T-cell (primary cell): ENCODE data around the gene DLG5. TPM values are rescaled to one million over a fixed set of nuclear protein-coding genes. Genes with fewer than 3 reads are reported as not detected.

ENCODE experiments used
- ATAC-seq, 4 experiments: fragments of 200-7000 bp in 3 of 4; fragments of 150-1000 bp in 1 of 4; cut with Tn5 transposase; replicated peaks in 1 of 4; 1 replicate in 3 of 4; 2 replicates in 1 of 4; pipeline ENCODE4 v1.10.0; 2021; ENCODE audit warnings: moderate library complexity in 3 of 4, mild to moderate bottlenecking in 2 of 4, moderate number of reproducible peaks in 1 of 4
- CTCF ChIA-PET, 2 donors: fragments of 300-600 bp; sonication (Branson Sonifier 250); formaldehyde crosslinking; loops; one replicate each; lab custom pipeline; 2022; ENCODE audit warnings: antibody characterized with exemption in 2 of 2; lab: Charles Lee
- POLR2A ChIA-PET, 2 donors: fragments of 300-600 bp; sonication (Branson Sonifier 250); formaldehyde crosslinking; loops; one replicate each; lab custom pipeline; 2022; ENCODE audit warnings: antibody characterized with exemption in 2 of 2; lab: Charles Lee
- DNase-seq, 35 experiments: peaks; one replicate each; pipeline versions ENCODE4 v3.0.0 to v3.0.0-alpha.2; 2013 to 2023
- H3K27ac ChIP-seq: one replicate; pipeline ENCODE4 v1.5.1; 2013; ENCODE audit warnings: low read length
- H3K27me3 ChIP-seq, 2 experiments: replicated peaks in 1 of 2; 1 replicate in 1 of 2; 2 replicates in 1 of 2; pipeline versions ENCODE4 v1.6.1 to v1.7.0; 2013; ENCODE audit warnings: low read length in 1 of 2, mixed read lengths in 1 of 2; ENCODE audit not compliant: control insufficient read depth in 2 of 2, insufficient read depth in 2 of 2; ENCODE audit errors: extremely low read depth in 1 of 2
- H3K36me3 ChIP-seq, 2 donors: 1 replicate in 1 of 2; 2 replicates in 1 of 2; pipeline versions ENCODE4 v1.6.1 to v1.7.0; 2013; ENCODE audit warnings: low read length in 1 of 2; ENCODE audit not compliant: control insufficient read depth in 2 of 2, insufficient read depth in 1 of 2; ENCODE audit errors: extremely low read depth in 1 of 2
- H3K4me1 ChIP-seq, 2 experiments: 1 replicate in 1 of 2; 2 replicates in 1 of 2; pipeline versions ENCODE4 v1.6.1 to v1.7.0; 2013; ENCODE audit warnings: low read length in 2 of 2, mixed read lengths in 1 of 2; ENCODE audit not compliant: insufficient read depth in 2 of 2, control insufficient read depth in 1 of 2; ENCODE audit errors: extremely low read depth in 1 of 2
- H3K4me3 ChIP-seq, 2 donors: 1 replicate in 1 of 2; 2 replicates in 1 of 2; pipeline versions ENCODE4 v1.5.1 to v1.7.0; 2013; ENCODE audit warnings: mild to moderate bottlenecking in 2 of 2, low read length in 1 of 2, moderate library complexity in 1 of 2; ENCODE audit not compliant: control insufficient read depth in 1 of 2; ENCODE audit errors: extremely low read depth in 1 of 2
- H3K9me3 ChIP-seq: 2 replicates; pipeline ENCODE4 v1.7.0; 2013
- H3K27ac Mint-ChIP-seq, 2 donors: one replicate each; pipeline ENCODE4 v1.8.0; 2020 to 2021; ENCODE audit warnings: mild to moderate bottlenecking in 2 of 2, mixed read lengths in 2 of 2
- H3K27me3 Mint-ChIP-seq, 2 donors: one replicate each; pipeline ENCODE4 v1.8.0; 2021 to 2022; ENCODE audit warnings: mixed read lengths in 2 of 2
- H3K36me3 Mint-ChIP-seq: one replicate; pipeline ENCODE4 v1.8.0; 2021; ENCODE audit warnings: mixed read lengths
- H3K4me1 Mint-ChIP-seq, 3 donors: one replicate each; pipeline ENCODE4 v1.8.0; 2020 to 2022; ENCODE audit warnings: mixed read lengths in 3 of 3, mild to moderate bottlenecking in 1 of 3
- H3K4me3 Mint-ChIP-seq, 3 donors: one replicate each; pipeline ENCODE4 v1.8.0; 2020 to 2022; ENCODE audit warnings: mild to moderate bottlenecking in 3 of 3, mixed read lengths in 3 of 3, moderate library complexity in 3 of 3
- H3K9me3 Mint-ChIP-seq, 3 donors: one replicate each; pipeline ENCODE4 v1.8.0; 2020 to 2022; ENCODE audit warnings: mixed read lengths in 3 of 3
- WGBS: methylation state at CpG from one replicate; pipeline ENCODE4 v1.1.5; 2013; ENCODE audit warnings: missing lambda C conversion rate; ENCODE audit not compliant: insufficient coverage; 5-methylcytosine and 5-hydroxymethylcytosine counted together
- total RNA-seq, 35 experiments: library from RNA in 6 of 35; stranded (reverse) in 6 of 35; fragments of 120-200 nt in 1 of 35; gene quantifications; one replicate each; pipeline versions ENCODE4 v1.2.1 to v1.2.4 and lab custom pipeline; 2013 to 2026

The DLG5 gene
- total RNA-seq, 5 donors from 2014 or later (not counting 1 experiment from before 2014, with no cell fraction given): 1.3 to 12.8 (median 3.5) TPM

DNA sequence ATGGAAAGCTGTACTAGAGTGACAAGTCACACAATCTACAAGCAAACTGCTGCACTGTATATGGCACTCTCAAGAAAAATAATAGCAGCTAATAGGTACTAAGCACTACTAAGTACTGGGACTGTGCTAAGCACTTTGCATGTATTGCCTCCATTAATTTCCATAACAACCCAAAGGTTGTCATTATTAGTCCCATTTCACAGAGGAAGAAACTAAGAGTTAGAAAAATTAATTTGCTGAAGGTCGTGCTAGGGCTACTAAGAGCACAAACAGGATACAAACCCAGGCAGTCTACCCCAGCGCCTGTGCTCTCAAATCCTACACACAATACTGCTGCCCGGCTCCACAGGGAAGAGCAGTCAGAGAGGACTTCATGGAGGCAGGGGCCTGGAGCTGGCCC, 51.7 kb downstream of the DLG5 start:
- Histone ChIP-seq H3K27ac (no peak overlapping the region), H3K27me3 (no peaks in the 10 kb centered on the region), H3K4me1 (peaks cover 5 to 45% of the 10 kb centered on the region in 2 experiments), H3K9me3 (no peaks in the 10 kb centered on the region), H3K4me3 (no peak overlapping the region), H3K36me3 (no peaks in the 10 kb centered on the region)
- ChIA-PET CTCF (interaction anchor here in 1 of 2 donors (0.6 kb wide), 1 partner anchor 38 kb away, joined by 11 read pairs; no protein-coding TSS in a partner anchor), POLR2A (no interaction called here)
- no peak overlapping the region for H3K27ac Mint-ChIP-seq
- no peaks in the 10 kb centered on the region for H3K36me3 Mint-ChIP-seq
- peaks cover 5 to 6% of the 10 kb centered on the region in 2 donors for H3K27me3 Mint-ChIP-seq
- H3K9me3 Mint-ChIP-seq: no peaks in the 10 kb centered on the region
- DNase-seq (no peak), ATAC-seq (no peak)
- WGBS: no CpG with 5 or more reads among the region's 3 CpGs
- no peak overlapping the region for H3K4me3 Mint-ChIP-seq
- peaks cover 15 to 31% (median 28%) of the 10 kb centered on the region in 3 donors for H3K4me1 Mint-ChIP-seq

- Mint-ChIP-seq H3K36me3 (no peaks in the 10 kb centered on the region), H3K27ac (peak overlapping the region; percentile 67 to 68), H3K27me3 (peaks cover 3 to 6% of the 10 kb centered on the region in 2 donors), H3K4me1 (peaks cover 15 to 31% (median 28%) of the 10 kb centered on the region in 3 donors), H3K4me3 (no peak overlapping the region), H3K9me3 (no peaks in the 10 kb centered on the region)
- peak overlapping the region; percentile 47 for H3K27ac ChIP-seq
- no peak overlapping the region for H3K4me3 ChIP-seq
- ChIA-PET POLR2A (interaction anchor here in 1 of 2 donors (0.6 kb wide), 1 partner anchor 132 kb away, joined by 5 read pairs; no protein-coding TSS in a partner anchor), CTCF (interaction anchor here in 1 of 2 donors (1.2 kb wide), 1 partner anchor 17 kb away, joined by 4 read pairs; no protein-coding TSS in a partner anchor)
- no peaks in the 10 kb centered on the region for H3K9me3 ChIP-seq
- 20% methylated on average over 14 of the region's 15 CpGs for WGBS
- H3K36me3 ChIP-seq: no peaks in the 10 kb centered on the region
- peak; percentile 45 to 81 (median 68) for ATAC-seq
- H3K4me1 ChIP-seq: peaks cover 5 to 41% of the 10 kb centered on the region in 2 experiments
- peak in 29 of 35 experiments; percentile 4 to 50 (median 22) for DNase-seq
- no peaks in the 10 kb centered on the region for H3K27me3 ChIP-seq
These were observed 52.8 kb downstream of the DLG5 start for GRCh38 chr10:77873536-77874380.

DNA sequence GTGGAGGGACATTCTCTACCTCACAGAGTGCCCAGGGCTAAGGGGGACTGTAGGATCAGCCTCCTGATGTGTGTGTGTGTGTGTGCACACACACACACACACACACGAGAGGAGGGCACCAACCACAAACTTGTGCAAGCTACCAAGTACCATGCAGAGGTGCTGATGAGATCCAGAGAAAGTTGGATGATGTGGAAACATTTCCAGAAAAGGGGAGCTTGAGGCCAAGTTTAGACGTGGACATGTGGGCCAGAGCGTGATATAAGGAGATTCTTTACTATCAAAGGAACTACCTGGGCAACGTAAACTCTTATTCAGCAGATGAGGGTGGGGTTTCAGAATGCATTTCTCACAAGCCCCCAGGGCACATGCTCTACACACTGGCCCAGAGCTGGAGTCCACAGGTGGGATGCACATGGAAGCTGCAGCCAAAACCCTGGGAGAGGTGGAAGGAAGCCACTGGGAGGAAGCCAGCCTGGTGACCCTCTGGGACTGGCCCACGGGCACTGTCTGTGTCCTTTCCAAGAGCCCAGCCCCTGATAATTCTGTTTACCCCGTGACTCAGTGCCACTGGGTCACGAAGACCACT, 53.5 kb downstream of the DLG5 start:
- POLR2A ChIA-PET: interaction anchor here in 1 of 2 donors (0.6 kb wide), 1 partner anchor 131 kb away, joined by 5 read pairs; no protein-coding TSS in a partner anchor
- ATAC-seq: no peak
- Mint-ChIP-seq H3K36me3 (no peaks in the 10 kb centered on the region), H3K9me3 (no peaks in the 10 kb centered on the region), H3K27ac (peak overlapping the region in 1 of 2 donors; percentile 68), H3K4me3 (no peak overlapping the region), H3K4me1 (peaks cover 8 to 25% (median 23%) of the 10 kb centered on the region in 3 donors), H3K27me3 (peaks cover 0 to 5% of the 10 kb centered on the region in 2 donors)
- H3K4me1 ChIP-seq: peaks cover 5 to 33% of the 10 kb centered on the region in 2 experiments
- no peak overlapping the region for H3K4me3 ChIP-seq
- 60% methylated on average over 2 of the region's 7 CpGs for WGBS
- CTCF ChIA-PET: interaction anchor here in 1 of 2 donors (1.2 kb wide), 1 partner anchor 18 kb away, joined by 4 read pairs; no protein-coding TSS in a partner anchor
- no peaks in the 10 kb centered on the region for H3K9me3 ChIP-seq
- no peaks in the 10 kb centered on the region for H3K27me3 ChIP-seq
- DNase-seq: no peak
- H3K36me3 ChIP-seq: no peaks in the 10 kb centered on the region
- H3K27ac ChIP-seq: peak overlapping the region; percentile 47

GRCh38 chr10:77872151-77872946, 54.2 kb downstream of the DLG5 start:
- no peak overlapping the region for H3K4me3 ChIP-seq
- no peak overlapping the region for H3K27ac ChIP-seq
- Mint-ChIP-seq H3K4me1 (peaks cover 4 to 21% (median 20%) of the 10 kb centered on the region in 3 donors), H3K4me3 (no peak overlapping the region), H3K27me3 (peaks cover 0 to 4% of the 10 kb centered on the region in 2 donors), H3K36me3 (no peaks in the 10 kb centered on the region), H3K27ac (no peak overlapping the region), H3K9me3 (no peaks in the 10 kb centered on the region)
- no peaks in the 10 kb centered on the region for H3K27me3 ChIP-seq
- POLR2A ChIA-PET: no interaction called here
- CTCF ChIA-PET: no interaction called here
- WGBS: 94% methylated on average over 17 of the region's 18 CpGs
- DNase-seq (no peak), ATAC-seq (no peak)
- H3K36me3 ChIP-seq: no peaks in the 10 kb centered on the region
- H3K9me3 ChIP-seq: no peaks in the 10 kb centered on the region
- peaks cover 3 to 26% of the 10 kb centered on the region in 2 experiments for H3K4me1 ChIP-seq

DNA sequence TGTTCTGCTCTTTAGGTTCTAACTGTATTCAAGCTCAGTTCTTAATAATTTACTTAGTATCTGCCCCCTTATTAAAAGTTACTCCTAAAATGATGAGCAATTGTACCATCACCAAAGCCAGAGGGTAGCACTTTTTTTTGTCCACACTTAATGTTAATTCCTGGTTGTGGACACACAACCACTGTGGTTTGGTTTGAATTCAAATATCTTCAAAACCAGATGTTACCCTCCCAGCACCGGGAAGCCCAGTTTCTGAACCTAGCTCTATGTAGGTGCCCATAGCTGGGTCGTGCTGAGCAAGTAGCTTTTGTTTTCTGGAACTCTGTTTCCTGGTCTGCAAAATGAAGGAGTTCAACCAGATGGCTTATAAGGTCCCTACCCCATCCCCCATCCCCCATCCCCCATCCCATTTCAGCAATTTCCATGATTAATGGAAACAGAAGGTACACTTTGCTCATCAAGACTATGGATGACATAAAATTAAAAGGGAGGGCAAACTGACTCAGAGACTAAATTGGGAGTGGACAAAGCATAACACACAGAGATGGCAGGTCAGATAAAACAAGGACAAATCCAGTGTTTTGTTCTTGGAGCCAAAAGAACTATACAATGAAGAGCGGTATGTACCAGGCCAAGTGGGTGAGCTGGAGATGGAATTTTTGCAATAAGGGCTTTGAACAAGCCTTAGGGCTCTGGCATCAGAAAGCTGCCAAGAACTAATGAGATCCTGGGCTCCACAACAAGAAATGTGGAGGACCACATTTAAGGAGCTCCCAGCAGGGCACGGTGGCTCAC, 56.7 kb downstream of the DLG5 start:
- Histone ChIP-seq H3K4me1 (peaks cover 5 to 30% of the 10 kb centered on the region in 2 experiments), H3K9me3 (no peaks in the 10 kb centered on the region), H3K36me3 (no peaks in the 10 kb centered on the region), H3K4me3 (no peak overlapping the region), H3K27ac (no peak overlapping the region), H3K27me3 (no peaks in the 10 kb centered on the region)
- Mint-ChIP-seq H3K4me1 (peaks cover 4 to 30% (median 25%) of the 10 kb centered on the region in 3 donors), H3K4me3 (no peak overlapping the region), H3K27ac (no peak overlapping the region), H3K36me3 (no peaks in the 10 kb centered on the region), H3K9me3 (no peaks in the 10 kb centered on the region), H3K27me3 (no peaks in the 10 kb centered on the region)
- WGBS: 90% methylated on average over 4 of the region's 4 CpGs
- ChIA-PET POLR2A (no interaction called here), CTCF (interaction anchor here in 1 of 2 donors (0.6 kb wide), 1 partner anchor 156 kb away, joined by 7 read pairs; no protein-coding TSS in a partner anchor)
- no peak for DNase-seq
- ATAC-seq: no peak
